ENCODE data around the gene RAB20.
A peak's percentile ranks its signal among the peaks of the same experiment; 100 is the strongest.
"Not testable (repeated sequence)": the region's sequence is repeated elsewhere in the genome, so short reads cannot be mapped to it uniquely, and the experiment has no call there.

Gene RAB20

GRCh38 chr13:110561344-110562035 lies at the start of gene RAB20:
Gene RAB20 (minus strand): TSS chr13:110561722. CDS start chr13:110561519, 203 bp downstream.
- DNase-seq, result peak; percentile 47 to 56

- no peak for DNase-seq
These were observed 49.6 kb upstream of the RAB20 start for GRCh38 chr13:110610955-110611595.

- no peak for DNase-seq
These were observed 46.2 kb upstream of the RAB20 start for GRCh38 chr13:110607675-110608224.

GRCh38 chr13:110606281-110606680 lies 44.8 kb upstream of the RAB20 start:
- not testable (repeated sequence) for DNase-seq

GRCh38 chr13:110605132-110605531 lies 43.6 kb upstream of the RAB20 start:
- no peak for DNase-seq

DNA sequence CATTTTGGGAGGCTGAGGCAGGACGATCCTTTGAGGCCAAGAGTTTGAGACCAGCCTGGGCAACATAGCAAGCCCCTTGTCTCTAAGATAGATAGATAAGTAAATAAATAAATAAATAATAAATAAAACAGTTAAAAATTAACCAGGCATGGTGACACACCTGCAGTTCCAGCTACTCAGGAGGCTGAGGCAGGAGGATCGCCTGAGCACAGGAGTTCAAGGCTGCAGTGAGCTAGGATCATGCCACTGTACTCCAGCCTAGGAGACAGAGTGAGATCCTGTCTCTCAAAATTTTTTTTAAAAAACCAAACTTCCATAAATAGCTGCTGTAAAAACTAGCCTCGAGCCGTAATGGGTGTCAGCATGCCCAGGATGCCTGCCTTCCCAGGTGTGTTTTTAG lies 39.5 kb upstream of the RAB20 start:
- no peak for DNase-seq

DNA sequence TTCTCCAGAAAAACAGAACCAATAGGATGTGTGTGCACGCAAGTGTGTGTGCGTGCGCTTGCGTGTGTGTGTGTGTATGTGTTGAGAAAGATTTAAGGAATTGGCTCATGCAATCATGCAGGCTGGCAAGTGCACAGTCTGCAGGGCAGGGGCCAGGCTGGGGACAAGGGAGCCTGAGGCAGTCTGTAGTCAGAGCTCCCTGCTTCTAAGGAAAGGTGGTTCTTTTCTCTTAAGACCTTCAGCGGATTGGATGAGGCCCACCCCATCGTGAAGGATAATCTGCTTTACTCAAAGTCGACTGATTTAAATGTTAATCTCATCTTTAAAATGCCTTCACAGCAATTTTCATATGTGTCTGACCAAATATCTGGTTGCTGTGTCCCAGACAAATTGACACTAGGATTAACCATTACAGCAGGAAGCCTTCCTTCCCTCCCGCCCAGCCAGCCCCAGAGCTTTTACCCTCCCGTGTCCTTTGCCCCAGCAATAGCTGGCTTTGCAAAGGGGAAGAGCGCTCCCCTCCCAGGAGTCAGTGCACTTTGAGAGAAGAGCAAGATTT lies 38.8 kb upstream of the RAB20 start:
- no peak for DNase-seq

DNA sequence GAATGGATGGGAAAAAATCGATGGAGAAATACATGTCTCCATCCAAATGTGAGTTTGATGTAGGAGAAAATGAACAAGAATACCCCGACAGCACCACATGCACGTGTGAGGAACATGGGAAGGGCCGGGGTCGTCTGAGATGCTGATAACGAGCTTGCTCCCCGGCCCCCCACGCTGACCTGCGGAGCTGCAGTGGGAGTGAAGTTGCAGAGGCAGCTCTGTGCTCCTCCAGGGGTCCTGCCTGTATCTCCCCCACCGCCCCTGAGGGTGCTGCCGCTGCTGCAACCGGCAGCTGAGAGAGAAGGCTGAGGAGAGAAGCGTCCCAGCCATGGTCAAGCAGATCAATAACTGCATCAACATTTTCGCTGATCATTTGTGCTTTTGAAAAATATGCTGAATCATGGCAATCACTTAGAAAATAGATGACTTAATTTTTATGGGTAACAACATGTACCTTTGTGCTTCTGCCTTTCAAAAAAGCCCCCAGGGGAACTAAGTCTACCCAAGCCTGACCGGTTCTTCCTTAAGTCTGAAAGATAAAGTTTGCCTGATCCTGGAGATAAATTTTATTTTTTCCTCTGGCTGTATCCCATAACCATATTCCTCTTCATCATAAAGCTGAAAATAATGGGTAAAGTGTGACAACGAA lies 35.6 kb upstream of the RAB20 start:
- DNase-seq, result no peak

GRCh38 chr13:110593430-110594130 lies 32.1 kb upstream of the RAB20 start:
- peak in 1 of 2 experiments; percentile 39 for DNase-seq

GRCh38 chr13:110592665-110593064 lies 31.1 kb upstream of the RAB20 start:
- DNase-seq, result no peak

- no peak for DNase-seq
These were observed 29.1 kb upstream of the RAB20 start for GRCh38 chr13:110590577-110590976.

GRCh38 chr13:110589793-110590390 lies 28.4 kb upstream of the RAB20 start:
- DNase-seq, result no peak

- DNase-seq, result no peak
These were observed 21.8 kb upstream of the RAB20 start for GRCh38 chr13:110583178-110583865.

DNA sequence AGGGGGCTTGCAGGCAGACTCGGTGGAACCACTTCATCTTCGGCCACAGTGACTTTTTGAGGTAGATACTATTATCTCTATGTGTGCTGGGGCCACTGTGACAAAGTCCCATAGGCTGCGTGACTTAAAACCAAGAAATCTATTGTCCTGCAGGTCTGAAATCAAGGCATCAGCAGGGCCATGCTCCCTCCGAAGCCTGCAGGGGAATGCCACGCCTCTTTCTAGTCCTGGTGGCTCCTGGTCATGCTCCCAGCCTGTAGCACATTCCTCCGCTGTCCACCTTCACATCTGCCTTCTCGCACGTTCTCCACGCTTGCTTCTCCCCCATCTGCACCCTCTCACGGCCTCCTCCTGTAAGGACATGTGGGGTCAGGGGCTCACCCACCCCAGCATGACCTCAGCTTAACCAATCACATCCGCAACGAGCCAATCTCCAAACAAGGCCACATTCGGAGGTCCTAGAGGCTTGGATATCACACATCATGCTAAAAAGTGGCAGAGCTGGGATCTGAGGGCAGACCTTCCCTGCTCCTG lies 21.0 kb upstream of the RAB20 start:
- no peak for DNase-seq

DNA sequence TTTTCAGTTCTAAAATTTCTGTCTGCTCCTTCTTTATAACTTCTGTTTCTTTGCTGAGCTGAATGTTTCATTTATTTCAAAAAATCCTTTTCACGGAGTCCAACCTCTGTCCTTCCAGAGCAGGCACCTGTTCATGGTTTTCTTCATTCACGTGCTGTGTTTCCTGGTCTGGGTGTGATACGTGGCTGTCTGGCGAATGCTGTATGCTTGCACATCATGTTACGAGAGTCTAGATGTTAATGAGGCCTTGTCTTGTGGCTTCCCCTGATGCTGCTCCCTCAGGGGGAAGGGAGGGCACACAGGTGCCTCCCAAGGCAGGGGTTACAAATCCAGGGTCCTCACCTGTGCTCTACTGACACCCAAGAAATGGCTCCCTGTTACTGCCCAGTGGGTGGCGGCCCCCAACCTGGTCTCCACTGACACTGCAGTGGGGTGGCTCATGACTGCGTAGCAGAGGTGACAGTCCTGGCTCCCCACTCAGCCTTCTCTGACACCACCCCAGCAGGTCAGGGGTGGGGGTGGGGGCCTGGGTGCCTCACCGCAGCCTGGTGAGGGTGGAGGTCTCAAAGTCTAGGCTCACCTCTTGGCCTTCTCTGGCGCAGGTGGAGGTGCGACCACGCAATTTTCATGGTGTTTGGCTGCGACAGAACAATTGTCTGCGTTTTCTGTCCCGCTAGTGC lies 20.1 kb upstream of the RAB20 start:
- no peak for DNase-seq

GRCh38 chr13:110580800-110581199 lies 19.3 kb upstream of the RAB20 start:
- DNase-seq, result no peak

GRCh38 chr13:110578363-110578762 lies 16.8 kb upstream of the RAB20 start:
- no peak for DNase-seq

- no peak for DNase-seq
These were observed 15.4 kb upstream of the RAB20 start for GRCh38 chr13:110576736-110577476.

GRCh38 chr13:110576070-110576394 lies 14.5 kb upstream of the RAB20 start:
- peak in 1 of 2 experiments; percentile 4 for DNase-seq

Measured in NCI-H2081 (cell line).